ENCODE results near the gene CASP8AP2. TPM values are rescaled to one million over a fixed set of nuclear protein-coding genes. Genes with fewer than 3 reads are reported as not detected.

Gene CASP8AP2
- total and polyA plus RNA-seq, 9 of the 15 experiments (the other 6 are each of a cell fraction or from before 2014, with no cell fraction given) = 10.6 to 30.0 (median 19.1) TPM

DNA sequence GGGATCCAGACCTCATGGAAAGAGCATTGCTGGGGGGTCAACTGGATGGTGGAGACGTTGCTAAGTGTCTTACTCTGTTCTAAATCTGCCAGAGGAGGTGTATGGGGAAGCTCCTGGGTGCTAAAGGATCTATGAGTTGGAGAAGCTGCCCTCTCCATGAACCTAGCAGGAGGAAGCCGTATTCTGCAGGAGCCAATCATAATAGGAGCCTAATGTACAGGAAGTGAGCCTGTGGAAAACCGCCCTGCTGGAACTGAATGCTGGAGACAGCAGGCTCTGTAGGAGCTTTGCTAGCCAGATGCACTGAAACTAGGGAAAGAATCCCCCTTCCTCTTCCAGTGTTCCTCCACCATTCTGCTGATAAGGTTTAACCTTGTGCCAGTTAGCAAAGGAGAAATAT is 10.9 kb downstream of the CASP8AP2 start (continued):
- TF ChIP-seq, protein P1, sequence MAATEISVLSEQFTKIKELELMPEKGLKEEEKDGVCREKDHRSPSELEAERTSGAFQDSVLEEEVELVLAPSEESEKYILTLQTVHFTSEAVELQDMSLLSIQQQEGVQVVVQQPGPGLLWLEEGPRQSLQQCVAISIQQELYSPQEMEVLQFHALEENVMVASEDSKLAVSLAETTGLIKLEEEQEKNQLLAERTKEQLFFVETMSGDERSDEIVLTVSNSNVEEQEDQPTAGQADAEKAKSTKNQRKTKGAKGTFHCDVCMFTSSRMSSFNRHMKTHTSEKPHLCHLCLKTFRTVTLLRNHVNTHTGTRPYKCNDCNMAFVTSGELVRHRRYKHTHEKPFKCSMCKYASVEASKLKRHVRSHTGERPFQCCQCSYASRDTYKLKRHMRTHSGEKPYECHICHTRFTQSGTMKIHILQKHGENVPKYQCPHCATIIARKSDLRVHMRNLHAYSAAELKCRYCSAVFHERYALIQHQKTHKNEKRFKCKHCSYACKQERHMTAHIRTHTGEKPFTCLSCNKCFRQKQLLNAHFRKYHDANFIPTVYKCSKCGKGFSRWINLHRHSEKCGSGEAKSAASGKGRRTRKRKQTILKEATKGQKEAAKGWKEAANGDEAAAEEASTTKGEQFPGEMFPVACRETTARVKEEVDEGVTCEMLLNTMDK (IDR thresholded peaks at IDR 0.05; ENCODE audit: borderline replicate concordance, insufficient read depth, low read depth, low read length, poor library complexity, severe bottlenecking) = no peak

GRCh38 chr6:89842228-89842627 is 12.5 kb downstream of the CASP8AP2 start:
- CTCF ChIA-PET (ENCODE audit: low intra/inter-chr PET ratio) = no interaction called here
- no peaks in the 10 kb centered on the region for H4K20me1 ChIP-seq (replicated peaks; ENCODE audit: control insufficient read depth, insufficient read depth, low read length)
- no peaks in the 10 kb centered on the region for H3K27me3 ChIP-seq (ENCODE audit: control insufficient read depth in 2 of 2, insufficient read depth in 2 of 2, low read length in 2 of 2)
- in situ Hi-C loops (cut with MboI) = no loop called here
- 85% methylated on average over 2 of the region's 2 CpGs for WGBS (ENCODE audit: insufficient coverage, low coverage, missing lambda C conversion rate)
- no TSS peak for BruUV-seq (replicated peaks)
- POLR2A ChIA-PET = interaction anchor here (1.1 kb wide), 1 partner anchor 10 kb away, joined by 3 read pairs; no protein-coding TSS in a partner anchor
- H3K79me2 ChIP-seq (ENCODE audit: control insufficient read depth, insufficient read depth, low read length) = peaks cover 62% of the 10 kb centered on the region
- intact Hi-C loops (cut with micrococcal nuclease) = no loop called here
- peaks cover 0 to 6% of the 10 kb centered on the region in 2 experiments; a peak in 1 of 5 replicates for H3K4me1 ChIP-seq (replicated peaks in 1 of 2; ENCODE audit: control insufficient read depth in 2 of 2, insufficient read depth in 2 of 2, low read length in 2 of 2)
- no peak overlapping the region for H3K4me2 ChIP-seq (ENCODE audit: insufficient read depth, low read length)
- H3K9me1 ChIP-seq (ENCODE audit: control insufficient read depth, insufficient read depth, low read length) = no peaks in the 10 kb centered on the region
- no peaks in the 10 kb centered on the region for H3K9me3 ChIP-seq (replicated peaks; ENCODE audit: control insufficient read depth, insufficient read depth, low read depth, low read length)
- peaks cover 39% of the 10 kb centered on the region; the same call in 1 of the 3 replicates for H3K36me3 ChIP-seq (ENCODE audit: control insufficient read depth, insufficient read depth, low read length)
- TF ChIP-seq L3MBTL2 (IDR thresholded peaks at IDR 0.05) = no peak
- TF ChIP-seq ZC3H4 (CRISPR knock-in tag; IDR thresholded peaks at IDR 0.05; ENCODE audit: borderline replicate concordance) = no peak
- TF ChIP-seq IFI16 (CRISPR knock-in tag; IDR thresholded peaks at IDR 0.05) = no peak
- no peak for TF ChIP-seq ZNF717 (CRISPR knock-in tag; IDR thresholded peaks at IDR 0.05)
- TF ChIP-seq KHSRP (IDR thresholded peaks at IDR 0.05) = no peak
- H3K4me3 ChIP-seq = no peak overlapping the region
- DNase-seq (ENCODE audit: extremely low read depth in 1 of 4, low spot score in 3 of 4) = no peak
- H2AFZ ChIP-seq (ENCODE audit: low read depth, low read length) = no peak overlapping the region
- ATAC-seq = no peak
- FAIRE-seq = no peak
- no peak overlapping the region for H3K27ac ChIP-seq (ENCODE audit: extremely low read depth, low read depth, low read length)
- H3K9ac ChIP-seq (ENCODE audit: insufficient read depth in 1 of 2, low read depth in 2 of 2, low read length in 2 of 2) = no peak overlapping the region

Data from K562 (cell line).